Erythroblast (primary cell): ENCODE measurements around the gene ALG13.
"Not testable (repeated sequence)": the region's sequence is repeated elsewhere in the genome, so short reads cannot be mapped to it uniquely, and the experiment has no call there.

Source experiments
- GATA1 ChIP-seq: IDR thresholded peaks from 2 replicates; pipeline ENCODE4 v1.6.1; 2011; ENCODE audit warnings: low read depth, mild to moderate bottlenecking, control low read depth, low read length, moderate library complexity
- POLR2A ChIP-seq: IDR thresholded peaks from 2 replicates; pipeline ENCODE4 v1.6.1; 2011; ENCODE audit warnings: mild to moderate bottlenecking, low read length

DNA sequence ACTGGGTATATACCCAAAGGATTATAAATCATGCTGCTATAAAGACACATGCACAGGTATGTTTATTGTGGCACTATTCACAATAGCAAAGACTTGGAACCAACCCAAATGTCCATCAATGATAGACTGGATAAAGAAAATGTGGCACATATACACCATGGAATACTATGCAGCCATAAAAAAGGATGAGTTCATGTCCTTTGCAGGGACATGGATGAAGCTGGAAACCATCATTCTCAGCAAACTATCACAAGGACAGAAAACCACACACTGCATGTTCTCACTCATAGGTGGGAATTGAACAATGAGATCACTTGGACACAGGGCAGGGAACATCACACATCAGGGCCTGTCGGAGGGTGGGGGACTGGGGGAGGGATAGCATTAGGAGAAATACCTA, 109.1 kb downstream of the ALG13 start:
- TF ChIP-seq POLR2A, GATA1: not testable (repeated sequence)
